ENCODE data around the gene ARID3C.

ARID3C gene

DNA sequence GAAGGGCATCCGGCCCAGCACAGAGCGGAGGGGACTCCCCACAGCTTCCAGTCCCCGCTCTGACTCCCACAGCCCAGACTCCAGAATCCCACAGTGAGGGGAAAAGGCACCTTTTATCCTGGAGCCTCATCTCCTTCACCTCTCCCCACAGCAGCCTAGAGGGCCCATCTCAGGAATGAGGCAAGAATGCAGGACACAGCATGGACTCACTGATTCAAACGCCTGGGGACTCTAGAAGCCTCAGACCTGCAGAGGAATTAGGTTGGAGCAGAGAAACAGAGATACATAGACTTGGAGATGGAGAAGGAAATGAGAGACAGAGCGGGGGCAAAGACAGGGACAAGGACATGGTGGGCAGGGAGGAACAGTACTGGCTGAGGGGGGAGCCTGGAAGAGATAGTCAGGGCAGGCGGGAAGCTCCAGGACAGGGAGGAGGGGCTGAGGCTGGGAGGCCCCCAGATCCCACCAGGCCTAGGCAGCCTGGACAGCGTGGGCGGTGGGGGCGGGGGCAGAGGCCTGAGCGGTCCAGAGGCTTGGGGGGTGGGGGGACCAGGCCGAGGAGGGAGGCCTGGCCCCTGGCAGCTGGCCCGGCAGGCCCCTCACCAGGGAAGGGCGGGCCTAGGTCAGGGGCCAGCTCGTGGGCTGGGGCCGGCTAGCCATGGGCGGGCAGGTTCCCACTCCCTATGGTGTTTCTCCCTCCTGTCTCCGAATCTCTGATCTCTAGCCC is 55.1 kb downstream of the ARID3C start:
- WGBS (ENCODE audit: insufficient coverage): 98% methylated on average over 16 of the region's 17 CpGs
- no peak for DNase-seq
- ChIA-PET POLR2A (no interaction called here), CTCF (interaction anchor here (0.7 to 1.4 kb wide), 3 partner anchors 9 to 18 kb away, joined by 3 to 4 read pairs (median 4); no protein-coding TSS in a partner anchor)
- no peaks in the 10 kb centered on the region for H3K9me3 ChIP-seq (ENCODE audit: control extremely low read depth in 1 of 5, control insufficient read depth in 4 of 5, insufficient read depth in 2 of 5, low read depth in 1 of 5, low read length in 4 of 5)
- peaks cover 0 to 48% (median 34%) of the 10 kb centered on the region in 5 experiments for H3K27me3 ChIP-seq (replicated peaks in 2 of 5; ENCODE audit: control insufficient read depth in 4 of 5, insufficient read depth in 5 of 5, low read length in 4 of 5)
- H3K4me1 ChIP-seq (ENCODE audit: control extremely low read depth in 1 of 4, control insufficient read depth in 4 of 4, insufficient read depth in 4 of 4, low read length in 3 of 4): peaks cover 0 to 11% (median 7%) of the 10 kb centered on the region in 4 experiments
- no peaks in the 10 kb centered on the region for H3K36me3 ChIP-seq (ENCODE audit: control insufficient read depth in 4 of 4, insufficient read depth in 4 of 4, low read length in 3 of 4)
- H3K27ac ChIP-seq (ENCODE audit: insufficient read depth in 1 of 2, low read depth in 1 of 2, low read length in 2 of 2, poor library complexity in 1 of 2, severe bottlenecking in 2 of 2): no peak overlapping the region
- no peak overlapping the region for H3K4me3 ChIP-seq (ENCODE audit: control insufficient read depth in 1 of 7, extremely low read depth in 1 of 7, insufficient read depth in 4 of 7, low read depth in 2 of 7, low read length in 6 of 7)

DNA sequence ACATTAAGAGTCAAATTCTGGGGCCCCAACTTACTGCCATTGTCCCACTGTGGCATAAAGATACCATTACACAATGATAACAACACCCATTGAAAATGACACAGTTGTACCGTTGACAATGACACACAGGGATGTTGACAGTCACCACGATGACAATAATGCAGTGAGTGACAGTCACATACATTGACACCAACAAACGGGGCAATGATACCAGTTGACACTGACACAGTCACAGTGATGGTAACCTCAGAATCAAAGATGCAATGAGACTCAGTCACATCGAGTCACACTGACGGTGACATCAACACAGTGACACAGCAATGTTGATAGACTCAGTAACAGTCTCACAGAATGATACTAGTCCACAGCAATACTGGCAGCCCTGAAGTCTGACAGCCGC is 56.2 kb downstream of the ARID3C start:
- H3K27me3 ChIP-seq (replicated peaks in 2 of 5; ENCODE audit: control insufficient read depth in 4 of 5, insufficient read depth in 5 of 5, low read length in 4 of 5): peaks cover 0 to 49% (median 28%) of the 10 kb centered on the region in 5 experiments
- H3K9me3 ChIP-seq (ENCODE audit: control extremely low read depth in 1 of 5, control insufficient read depth in 4 of 5, insufficient read depth in 2 of 5, low read depth in 1 of 5, low read length in 4 of 5): no peaks in the 10 kb centered on the region
- ChIA-PET POLR2A (no interaction called here), CTCF (interaction anchor here (1.1 kb wide), 1 partner anchor 19 kb away, joined by 4 read pairs; no protein-coding TSS in a partner anchor)
- H3K4me1 ChIP-seq (ENCODE audit: control extremely low read depth in 1 of 4, control insufficient read depth in 4 of 4, insufficient read depth in 4 of 4, low read length in 3 of 4): peaks cover 0 to 2% (median 0%) of the 10 kb centered on the region in 4 experiments
- 96% methylated on average over 6 of the region's 6 CpGs for WGBS (ENCODE audit: insufficient coverage)
- H3K4me3 ChIP-seq (ENCODE audit: control insufficient read depth in 1 of 7, extremely low read depth in 1 of 7, insufficient read depth in 4 of 7, low read depth in 2 of 7, low read length in 6 of 7): no peak overlapping the region
- no peak for DNase-seq
- H3K36me3 ChIP-seq (ENCODE audit: control insufficient read depth in 4 of 4, insufficient read depth in 4 of 4, low read length in 3 of 4): no peaks in the 10 kb centered on the region
- H3K27ac ChIP-seq (ENCODE audit: insufficient read depth in 1 of 2, low read depth in 1 of 2, low read length in 2 of 2, poor library complexity in 1 of 2, severe bottlenecking in 2 of 2): no peak overlapping the region

DNA sequence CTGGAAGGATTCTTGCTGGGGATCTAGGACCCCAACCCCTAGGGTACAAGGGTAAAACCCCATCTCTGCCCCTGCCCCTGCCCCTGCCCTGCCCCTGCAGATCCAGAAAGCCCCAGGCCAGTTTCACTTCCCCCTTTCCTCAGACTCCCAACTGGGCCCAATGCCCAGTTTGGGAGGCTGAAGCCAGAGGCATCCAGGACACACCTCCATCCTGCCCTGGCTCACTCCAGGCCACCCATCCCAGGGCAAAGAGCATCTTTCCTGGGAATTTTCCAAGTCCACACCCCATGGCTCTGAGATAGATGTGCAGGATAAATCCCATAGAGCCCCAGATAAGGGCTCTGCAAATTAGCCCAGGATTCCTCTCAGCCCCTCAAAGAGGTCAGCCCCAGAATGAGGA is 56.8 kb downstream of the ARID3C start:
- Histone ChIP-seq H3K27ac (ENCODE audit: insufficient read depth in 1 of 2, low read depth in 1 of 2, low read length in 2 of 2, poor library complexity in 1 of 2, severe bottlenecking in 2 of 2) (no peak overlapping the region), H3K4me3 (ENCODE audit: control insufficient read depth in 1 of 7, extremely low read depth in 1 of 7, insufficient read depth in 4 of 7, low read depth in 2 of 7, low read length in 6 of 7) (no peak overlapping the region)

DNA sequence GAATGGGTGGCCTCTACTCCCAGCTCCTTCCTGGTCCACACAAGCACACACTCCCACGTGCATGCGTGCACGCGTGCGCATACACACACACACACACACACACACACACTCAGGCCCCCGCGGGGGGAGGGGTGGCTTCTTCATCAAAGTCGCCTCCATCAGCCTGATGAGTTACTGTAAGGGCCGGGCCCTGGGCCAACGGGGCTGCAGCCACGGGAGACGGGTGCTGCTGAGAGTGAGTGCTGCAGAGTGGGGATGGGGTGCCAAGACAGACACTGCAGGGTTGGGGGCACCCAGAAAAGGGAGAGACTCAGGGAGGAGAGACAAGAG is 57.4 kb downstream of the ARID3C start:
- POLR2A ChIA-PET: interaction anchor here (0.7 kb wide), 1 partner anchor 144 kb away, joined by 5 read pairs; no protein-coding TSS in a partner anchor
- WGBS (ENCODE audit: insufficient coverage): 85% methylated on average over 3 of the region's 12 CpGs
- Histone ChIP-seq H3K9me3 (ENCODE audit: control extremely low read depth in 1 of 5, control insufficient read depth in 4 of 5, insufficient read depth in 2 of 5, low read depth in 1 of 5, low read length in 4 of 5) (no peaks in the 10 kb centered on the region), H3K36me3 (ENCODE audit: control insufficient read depth in 4 of 4, insufficient read depth in 4 of 4, low read length in 3 of 4) (no peaks in the 10 kb centered on the region), H3K27me3 (replicated peaks in 2 of 5; ENCODE audit: control insufficient read depth in 4 of 5, insufficient read depth in 5 of 5, low read length in 4 of 5) (peaks cover 0 to 47% (median 26%) of the 10 kb centered on the region in 5 experiments), H3K4me3 (ENCODE audit: control insufficient read depth in 1 of 7, extremely low read depth in 1 of 7, insufficient read depth in 4 of 7, low read depth in 2 of 7, low read length in 6 of 7) (no peak overlapping the region), H3K4me1 (ENCODE audit: control extremely low read depth in 1 of 4, control insufficient read depth in 4 of 4, insufficient read depth in 4 of 4, low read length in 3 of 4) (no peaks in the 10 kb centered on the region), H3K27ac (ENCODE audit: insufficient read depth in 1 of 2, low read depth in 1 of 2, low read length in 2 of 2, poor library complexity in 1 of 2, severe bottlenecking in 2 of 2) (no peak overlapping the region)
- no peak for DNase-seq
- CTCF ChIA-PET: interaction anchor here (1.3 kb wide), 1 partner anchor 20 kb away, joined by 5 read pairs; no protein-coding TSS in a partner anchor

More for the DNA sequence above, 56.8 kb downstream of the ARID3C start:
- ChIA-PET POLR2A (no interaction called here), CTCF (no interaction called here)
- Histone ChIP-seq H3K4me1 (ENCODE audit: control extremely low read depth in 1 of 4, control insufficient read depth in 4 of 4, insufficient read depth in 4 of 4, low read length in 3 of 4) (no peaks in the 10 kb centered on the region), H3K27me3 (replicated peaks in 2 of 5; ENCODE audit: control insufficient read depth in 4 of 5, insufficient read depth in 5 of 5, low read length in 4 of 5) (peaks cover 0 to 49% (median 28%) of the 10 kb centered on the region in 5 experiments), H3K9me3 (ENCODE audit: control extremely low read depth in 1 of 5, control insufficient read depth in 4 of 5, insufficient read depth in 2 of 5, low read depth in 1 of 5, low read length in 4 of 5) (no peaks in the 10 kb centered on the region), H3K36me3 (ENCODE audit: control insufficient read depth in 4 of 4, insufficient read depth in 4 of 4, low read length in 3 of 4) (no peaks in the 10 kb centered on the region)
- DNase-seq: no peak

Data from common myeloid progenitor, CD34-positive (primary cell).